Colonic mucosa (tissue), 4 donors: ENCODE measurements around the gene MEA1. TPM values are rescaled to one million over a fixed set of nuclear protein-coding genes. Genes with fewer than 3 reads are reported as not detected.
A peak's percentile ranks its signal among the peaks of the same experiment; 100 is the strongest.

Experiments used
- DNase-seq: peaks from one replicate; pipeline ENCODE4 v3.0.0-alpha.2; 2020
- H3K27ac ChIP-seq: fragments of 200-600 bp; one replicate; pipeline ENCODE4 v1.8.0; 2021
- H3K27me3 ChIP-seq: fragments of 200-600 bp; one replicate; pipeline ENCODE4 v1.8.0; 2021
- H3K36me3 ChIP-seq: fragments of 200-600 bp; one replicate; pipeline ENCODE4 v1.8.0; 2021
- H3K4me1 ChIP-seq: fragments of 200-600 bp; one replicate; pipeline ENCODE4 v1.8.0; 2021; ENCODE audit warnings: mild to moderate bottlenecking
- H3K4me3 ChIP-seq: fragments of 200-600 bp; one replicate; pipeline ENCODE4 v1.8.0; 2021
- H3K9ac ChIP-seq, 2 donors: one replicate each; pipeline ENCODE4 v1.7.0; 2013; ENCODE audit warnings: control low read depth in 2 of 2, low read depth in 2 of 2, low read length in 2 of 2
- H3K9me3 ChIP-seq: fragments of 200-600 bp; one replicate; pipeline ENCODE4 v1.8.0; 2021
- intact Hi-C: fragments of 100-400 bp; cut with DNase I; formaldehyde crosslinking; loops from one replicate; pipeline ENCODE4 v1.14.1; 2022
- total RNA-seq, 2 donors: library from RNA; stranded (reverse); fragmentation: NEBNext Ultra II Directional in 1 of 2; extraction: Animal tissue kit (Norgen Biotek cat#: 25700) in 1 of 2; gene quantifications; one replicate each; pipeline ENCODE4 v1.2.1, GENCODE V29; 2021
- TF ChIP-seq, protein P1 (sequence below): fragments of 200-600 bp; IDR thresholded peaks from one replicate; pipeline ENCODE4 v1.8.0; 2022; ENCODE audit warnings: antibody characterized with exemption, mild to moderate bottlenecking
- donor health status: healthy.
- donor health status: DM: no; HTN: no; CAD: no.
- donor health status: DM: no; HTN: no; CAD: no.

MEA1 gene
- total RNA-seq, 2 donors from 2014 or later, result 43.7 to 54.5 TPM

DNA sequence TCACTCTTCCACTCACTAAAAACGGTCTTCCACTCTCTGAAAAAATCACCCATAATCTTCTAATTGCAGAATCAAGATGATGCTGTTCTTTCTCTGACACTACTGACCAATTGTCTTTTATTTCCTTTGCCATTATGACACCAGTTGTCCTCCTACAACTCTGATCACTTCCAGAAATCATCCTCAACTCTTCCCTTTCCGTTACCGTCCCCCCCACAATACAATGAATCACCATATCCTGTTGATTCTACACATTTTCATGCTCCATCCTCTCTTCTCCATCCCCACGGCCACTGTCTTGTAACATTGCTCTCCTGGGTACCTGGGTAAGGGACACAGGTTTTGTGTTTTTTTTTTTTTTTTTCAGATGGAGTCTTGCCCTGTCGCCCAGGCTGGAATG lies 31.9 kb downstream of the MEA1 start:
- no peak for DNase-seq
- Histone ChIP-seq H3K9ac (no peak overlapping the region), H3K4me3 (no peak overlapping the region), H3K27me3 (no peaks in the 10 kb centered on the region), H3K27ac (no peak overlapping the region), H3K4me1 (peaks cover 18% of the 10 kb centered on the region), H3K9me3 (no peaks in the 10 kb centered on the region), H3K36me3 (no peaks in the 10 kb centered on the region)
- TF ChIP-seq, protein P1, sequence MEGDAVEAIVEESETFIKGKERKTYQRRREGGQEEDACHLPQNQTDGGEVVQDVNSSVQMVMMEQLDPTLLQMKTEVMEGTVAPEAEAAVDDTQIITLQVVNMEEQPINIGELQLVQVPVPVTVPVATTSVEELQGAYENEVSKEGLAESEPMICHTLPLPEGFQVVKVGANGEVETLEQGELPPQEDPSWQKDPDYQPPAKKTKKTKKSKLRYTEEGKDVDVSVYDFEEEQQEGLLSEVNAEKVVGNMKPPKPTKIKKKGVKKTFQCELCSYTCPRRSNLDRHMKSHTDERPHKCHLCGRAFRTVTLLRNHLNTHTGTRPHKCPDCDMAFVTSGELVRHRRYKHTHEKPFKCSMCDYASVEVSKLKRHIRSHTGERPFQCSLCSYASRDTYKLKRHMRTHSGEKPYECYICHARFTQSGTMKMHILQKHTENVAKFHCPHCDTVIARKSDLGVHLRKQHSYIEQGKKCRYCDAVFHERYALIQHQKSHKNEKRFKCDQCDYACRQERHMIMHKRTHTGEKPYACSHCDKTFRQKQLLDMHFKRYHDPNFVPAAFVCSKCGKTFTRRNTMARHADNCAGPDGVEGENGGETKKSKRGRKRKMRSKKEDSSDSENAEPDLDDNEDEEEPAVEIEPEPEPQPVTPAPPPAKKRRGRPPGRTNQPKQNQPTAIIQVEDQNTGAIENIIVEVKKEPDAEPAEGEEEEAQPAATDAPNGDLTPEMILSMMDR, result no peak
- intact Hi-C loops, result no loop called here

DNA sequence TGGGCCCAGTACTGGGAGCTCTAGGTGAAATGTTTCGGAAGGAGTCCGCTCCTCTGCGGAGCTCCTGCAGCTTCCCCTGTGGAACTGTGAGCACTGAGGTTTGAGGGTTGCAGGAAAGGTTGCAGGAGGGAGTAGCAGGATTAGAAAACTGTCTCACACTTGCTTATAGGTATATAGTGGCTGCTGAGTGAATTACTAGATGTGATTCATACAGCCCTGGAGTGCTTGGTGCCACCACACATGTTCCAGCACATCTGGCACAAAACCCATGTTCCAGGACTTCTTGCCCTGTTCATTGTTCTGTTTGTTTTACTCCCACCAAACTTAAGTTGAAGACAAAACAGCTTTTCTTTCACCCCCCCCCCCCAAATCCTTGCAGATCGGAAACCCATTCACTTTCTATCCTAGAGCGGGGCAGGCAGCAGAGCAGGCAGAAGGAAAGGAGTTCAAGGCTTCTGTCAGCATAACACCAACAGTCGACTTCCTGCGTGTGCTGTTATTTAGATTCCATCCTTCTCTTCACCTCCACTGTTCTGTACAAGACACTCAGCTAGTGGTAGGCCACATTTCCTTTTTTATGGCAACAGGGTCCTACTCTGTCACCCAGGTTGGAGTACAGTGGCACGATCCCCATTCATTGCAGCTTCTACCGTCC lies 34.1 kb downstream of the MEA1 start:
- H3K9me3 ChIP-seq, result no peaks in the 10 kb centered on the region
- H3K4me3 ChIP-seq, result peak overlapping the region; percentile 98
- peak overlapping the region; percentile 71 to 96 for H3K9ac ChIP-seq
- DNase-seq, result peak; percentile 40
- no peaks in the 10 kb centered on the region for H3K27me3 ChIP-seq
- TF ChIP-seq, protein P1, result no peak
- intact Hi-C loops, result no loop called here
- no peaks in the 10 kb centered on the region for H3K36me3 ChIP-seq
- peaks cover 6% of the 10 kb centered on the region for H3K4me1 ChIP-seq
- peak overlapping the region; percentile 96 for H3K27ac ChIP-seq

DNA sequence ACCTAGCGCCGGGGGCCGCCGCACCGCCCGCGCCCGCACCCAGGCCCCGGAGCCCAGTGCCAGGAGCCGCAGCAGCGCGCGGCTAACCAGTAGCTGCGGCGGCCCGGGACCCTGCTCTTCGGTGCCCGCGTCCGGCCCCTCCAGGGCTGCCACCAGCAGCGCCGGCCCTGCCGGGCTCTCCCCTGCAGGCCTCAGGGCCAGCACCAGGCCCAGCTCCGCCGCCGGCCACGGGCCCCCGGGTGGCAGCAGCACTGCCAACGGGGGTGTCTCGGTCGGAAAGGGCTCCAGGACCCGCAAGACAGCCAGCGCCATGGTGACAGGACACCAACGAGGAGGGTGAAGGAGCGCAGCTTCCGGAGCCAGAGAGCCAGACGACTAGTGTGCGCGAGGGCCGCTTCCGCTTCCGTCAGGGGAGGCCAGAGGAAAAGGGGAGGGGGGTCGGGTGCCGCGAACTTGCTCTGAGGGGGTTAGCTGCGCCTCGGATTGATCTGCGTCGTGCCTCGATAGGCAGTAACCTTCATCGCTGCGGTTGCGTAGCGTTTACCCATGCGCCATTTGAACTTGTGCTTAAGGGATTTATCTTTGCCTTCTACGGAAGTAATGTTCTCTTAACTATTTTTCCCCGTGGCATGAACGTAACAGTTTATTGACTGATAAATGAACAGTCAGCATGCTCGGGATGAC lies 34.8 kb downstream of the MEA1 start, which contains the start of gene PEX6:
TSS of gene PEX6 (minus strand) at position 343 of the 684 bp plus-strand sequence. CDS start at position 312, 31 bp downstream.
- Histone ChIP-seq H3K4me1 (peaks cover 6% of the 10 kb centered on the region), H3K27me3 (no peaks in the 10 kb centered on the region), H3K27ac (peak within 1 kb of the TSS; percentile 96), H3K4me3 (peak within 1 kb of the TSS; percentile 98), H3K36me3 (no peaks in the 10 kb centered on the region), H3K9me3 (no peaks in the 10 kb centered on the region), H3K9ac (peak within 1 kb of the TSS; percentile 71 to 96)
- intact Hi-C loops, result no loop called here
- DNase-seq, result peak; percentile 93
- TF ChIP-seq, protein P1, result no peak

DNA sequence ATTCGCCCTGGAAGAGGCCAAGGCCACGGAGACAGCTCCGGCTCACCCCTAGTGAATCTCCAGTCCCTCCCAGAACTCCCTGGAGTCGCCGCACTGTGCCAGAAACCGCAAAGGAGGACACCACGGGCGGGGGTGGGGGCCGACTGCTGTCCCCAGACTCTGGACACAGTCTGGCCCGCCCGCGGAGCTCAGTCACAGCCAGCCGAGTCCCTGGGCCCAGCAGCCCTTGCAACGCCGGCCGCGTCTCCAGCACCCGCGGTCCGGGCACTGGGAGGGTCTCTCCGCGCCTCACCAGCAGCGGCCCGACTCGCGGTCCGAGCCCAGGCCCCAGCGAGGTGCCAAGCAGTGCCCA lies 35.3 kb downstream of the MEA1 start:
- peak overlapping the region; percentile 96 for H3K27ac ChIP-seq
- DNase-seq, result peak; percentile 54
- peak overlapping the region; percentile 98 for H3K4me3 ChIP-seq
- H3K9me3 ChIP-seq, result no peaks in the 10 kb centered on the region
- no peaks in the 10 kb centered on the region for H3K36me3 ChIP-seq
- intact Hi-C loops, result no loop called here
- H3K4me1 ChIP-seq, result peaks cover 6% of the 10 kb centered on the region
- H3K9ac ChIP-seq, result peak overlapping the region; percentile 71 to 96
- H3K27me3 ChIP-seq, result no peaks in the 10 kb centered on the region
- TF ChIP-seq, protein P1, result no peak

DNA sequence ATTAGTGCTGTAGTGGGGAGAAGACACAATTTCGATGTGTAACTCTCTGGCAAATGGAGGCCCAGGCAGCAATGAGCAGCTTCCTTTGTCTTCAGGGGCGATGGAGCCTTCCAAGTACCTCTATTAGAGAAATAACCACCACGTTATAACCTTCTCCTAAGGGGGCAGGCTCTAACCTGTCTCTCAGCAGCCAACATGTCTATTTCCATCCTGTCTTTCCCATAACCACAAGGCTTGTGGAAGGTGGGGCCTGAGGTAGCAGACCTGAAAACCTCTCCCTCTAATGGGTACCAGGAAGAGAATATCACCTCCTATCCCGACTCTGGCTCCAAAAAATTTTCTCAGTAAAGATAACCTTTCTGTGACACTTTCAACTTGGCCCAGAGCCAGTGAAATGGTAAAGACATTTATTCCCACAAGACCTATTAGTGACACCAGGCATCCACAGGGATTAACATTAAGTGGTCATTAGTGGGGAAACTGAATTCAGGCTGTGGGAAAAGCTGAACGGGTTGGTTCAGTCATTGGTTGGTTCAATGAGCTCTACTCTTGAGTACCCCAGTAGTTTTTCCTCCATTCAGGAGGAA lies 38.7 kb downstream of the MEA1 start:
- TF ChIP-seq, protein P1, result no peak

More for the DNA sequence above, 38.7 kb downstream of the MEA1 start:
- intact Hi-C loops, result no loop called here
- H3K9me3 ChIP-seq, result no peaks in the 10 kb centered on the region
- no peak overlapping the region for H3K9ac ChIP-seq
- no peak for DNase-seq
- no peaks in the 10 kb centered on the region for H3K27me3 ChIP-seq
- H3K27ac ChIP-seq, result no peak overlapping the region
- H3K4me1 ChIP-seq, result peaks cover 6% of the 10 kb centered on the region
- no peak overlapping the region for H3K4me3 ChIP-seq
- no peaks in the 10 kb centered on the region for H3K36me3 ChIP-seq
